HG03045 (cell line): ENCODE results near the gene EHBP1.

Source experiments
- ATAC-seq: cut with Tn5 transposase; IDR thresholded peaks from one replicate; pipeline ENCODE4 v1.9.1; 2021; ENCODE audit warnings: mild to moderate bottlenecking, moderate library complexity; ENCODE audit not compliant: unreplicated experiment

Gene EHBP1

GRCh38 chr2:62939735-62940491, 234.4 kb downstream of the EHBP1 start:
- ATAC-seq = no peak

DNA sequence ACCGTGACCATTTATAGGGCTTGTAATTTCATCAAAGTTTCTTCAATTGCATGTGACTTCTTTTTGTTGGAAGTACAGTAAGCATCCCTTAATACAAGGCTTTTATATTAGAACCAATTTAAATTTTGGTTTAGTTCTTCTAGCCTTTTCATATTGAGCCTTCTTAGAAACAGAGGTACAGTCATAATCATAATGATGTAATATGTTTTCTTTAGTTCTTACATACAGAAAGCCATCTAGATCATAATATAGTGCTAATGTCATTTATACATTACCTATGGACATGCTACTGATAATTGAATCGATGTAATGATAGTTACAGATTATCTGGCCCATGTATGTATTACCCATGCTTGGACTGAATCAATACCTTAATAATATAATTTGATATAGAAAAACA, 235.2 kb downstream of the EHBP1 start:
- no peak for ATAC-seq

DNA sequence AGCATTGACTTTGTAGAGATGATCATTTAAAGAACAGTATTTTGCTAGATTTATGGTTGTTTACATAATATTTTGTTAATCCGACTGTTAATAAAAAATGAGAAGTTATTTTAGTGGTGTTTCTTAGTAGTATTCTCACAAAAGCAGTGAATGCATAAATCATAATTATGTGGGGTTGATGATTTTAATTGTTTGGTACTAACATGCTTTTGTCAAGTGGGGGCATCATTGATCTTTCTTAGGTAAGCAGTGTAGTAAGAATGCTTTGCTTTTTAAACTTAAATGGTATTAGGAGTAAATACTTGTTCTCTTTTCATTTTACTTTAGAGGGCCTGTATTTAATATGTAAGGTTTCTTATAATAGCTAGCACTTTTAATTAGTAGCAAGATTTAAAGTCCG, 235.9 kb downstream of the EHBP1 start:
- ATAC-seq = no peak

- ATAC-seq = no peak
These were observed 238.8 kb downstream of the EHBP1 start for GRCh38 chr2:62944362-62944761.

DNA sequence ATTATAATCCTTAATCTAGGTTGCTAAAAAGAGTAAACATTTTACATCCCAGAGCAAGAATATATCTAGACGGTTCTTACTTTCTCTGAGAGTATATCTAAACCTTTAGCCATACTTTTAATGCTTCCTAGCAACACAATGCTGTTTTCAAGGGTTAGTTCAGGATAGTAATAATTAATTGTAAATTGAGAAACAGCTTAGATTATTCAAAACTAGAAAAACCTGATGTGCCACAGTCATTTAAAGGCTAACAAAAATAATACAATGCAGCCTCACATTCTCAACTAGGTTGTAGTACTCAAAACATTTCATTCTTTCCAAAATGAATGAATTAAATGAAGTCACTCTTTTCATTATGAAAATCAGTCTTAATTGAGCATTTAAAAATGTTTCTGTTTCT, 241.9 kb downstream of the EHBP1 start:
- no peak for ATAC-seq

DNA sequence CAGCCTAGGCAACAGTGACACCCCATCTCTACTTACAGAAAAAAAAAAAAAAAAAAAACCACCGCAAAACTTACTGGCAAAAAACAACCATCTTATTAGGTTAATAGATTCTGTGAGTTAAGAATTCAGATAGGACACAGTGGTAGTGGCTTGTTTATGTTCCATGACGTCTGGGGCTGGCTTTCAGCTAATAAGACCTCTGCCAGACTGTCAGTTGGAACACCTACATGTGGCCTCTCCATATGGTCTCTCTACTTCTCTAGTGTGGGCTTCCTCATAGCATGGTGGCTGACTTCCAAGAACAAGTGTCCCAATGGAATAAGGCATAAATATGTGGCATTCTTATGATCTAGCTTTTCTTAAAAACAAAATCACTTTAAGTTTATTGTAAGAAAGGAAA, 251.1 kb downstream of the EHBP1 start:
- no peak for ATAC-seq

- ATAC-seq = no peak
These were observed 252.7 kb downstream of the EHBP1 start for GRCh38 chr2:62958206-62958605.

GRCh38 chr2:62964050-62964449, 258.5 kb downstream of the EHBP1 start:
- no peak for ATAC-seq

DNA sequence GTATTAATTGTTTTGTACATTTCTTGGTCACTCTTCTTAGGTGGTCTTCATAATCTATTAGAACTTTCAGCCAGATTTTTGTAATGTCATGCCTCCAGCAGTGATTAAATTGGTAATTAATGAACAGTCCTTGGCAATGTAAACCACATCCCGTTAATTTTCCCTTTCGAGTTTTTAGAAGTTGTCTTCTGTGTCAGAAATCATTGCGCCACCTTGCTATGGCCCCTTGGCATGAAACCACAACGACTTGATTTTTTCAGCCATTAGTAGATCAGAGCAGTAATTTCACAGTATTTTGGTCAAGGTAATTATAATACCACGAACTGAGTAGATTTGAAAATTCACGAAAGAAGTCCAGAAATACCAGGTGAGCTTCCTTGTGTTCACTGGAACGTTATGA, 259.2 kb downstream of the EHBP1 start:
- ATAC-seq = no peak

GRCh38 chr2:62966991-62967390, 261.5 kb downstream of the EHBP1 start:
- ATAC-seq = no peak

DNA sequence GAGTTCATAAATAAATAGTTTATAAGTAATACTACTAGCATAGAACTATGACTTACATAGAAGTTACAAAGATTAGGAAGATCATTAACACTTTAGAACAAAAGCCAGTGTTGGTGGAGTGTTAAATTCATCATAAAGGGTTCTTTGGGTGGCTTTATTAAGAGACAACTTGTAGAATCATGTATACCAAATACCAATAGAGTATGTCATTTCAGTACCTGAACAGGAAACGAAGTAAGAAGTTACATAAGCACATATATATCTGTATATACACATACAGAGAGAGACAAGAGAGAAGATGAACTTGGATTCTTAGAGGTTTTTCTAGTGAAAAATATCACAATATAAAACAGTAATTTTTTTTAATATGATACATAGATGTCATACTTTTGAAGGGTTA, 262.7 kb downstream of the EHBP1 start:
- no peak for ATAC-seq

DNA sequence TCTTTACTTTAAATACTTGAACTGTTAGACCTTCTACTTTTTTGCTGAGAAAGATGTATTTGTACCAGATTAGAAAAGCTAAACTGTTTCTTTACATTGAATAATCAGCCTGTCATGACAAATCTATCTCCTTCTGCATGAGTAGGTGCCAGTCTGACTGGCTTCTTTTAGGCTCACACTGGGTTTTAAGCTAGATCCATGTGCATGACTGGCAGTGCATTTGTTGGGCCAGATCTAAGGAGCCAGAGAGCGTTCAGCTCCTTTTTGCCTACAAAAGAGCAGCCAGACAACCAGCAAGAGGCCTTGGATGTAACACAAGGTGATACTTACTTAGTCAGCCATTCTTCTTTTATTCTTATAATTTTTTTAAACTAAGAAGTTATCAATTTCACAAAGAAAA, 263.2 kb downstream of the EHBP1 start:
- no peak for ATAC-seq

GRCh38 chr2:62971936-62972335, 266.4 kb downstream of the EHBP1 start:
- no peak for ATAC-seq

GRCh38 chr2:62972601-62973000, 267.1 kb downstream of the EHBP1 start:
- ATAC-seq = no peak

DNA sequence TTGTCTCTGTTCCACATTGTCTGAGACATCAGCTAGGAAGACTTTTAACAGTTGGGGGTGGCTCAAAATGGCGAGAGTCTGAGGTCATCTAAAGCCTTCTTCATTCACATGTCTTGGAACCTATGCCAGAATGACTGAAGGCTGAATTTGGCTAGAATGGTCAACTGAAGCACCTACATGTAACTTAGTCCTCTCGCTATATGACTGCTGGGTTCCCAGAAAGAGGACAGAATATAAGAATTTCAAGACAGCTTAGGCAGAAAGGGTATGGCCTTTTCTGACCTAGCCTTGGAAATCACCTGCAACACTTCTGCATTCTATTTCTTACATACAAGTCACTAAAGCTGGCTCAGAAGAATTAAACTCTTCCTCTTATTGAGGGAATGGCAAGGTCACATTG, 269.5 kb downstream of the EHBP1 start:
- no peak for ATAC-seq

DNA sequence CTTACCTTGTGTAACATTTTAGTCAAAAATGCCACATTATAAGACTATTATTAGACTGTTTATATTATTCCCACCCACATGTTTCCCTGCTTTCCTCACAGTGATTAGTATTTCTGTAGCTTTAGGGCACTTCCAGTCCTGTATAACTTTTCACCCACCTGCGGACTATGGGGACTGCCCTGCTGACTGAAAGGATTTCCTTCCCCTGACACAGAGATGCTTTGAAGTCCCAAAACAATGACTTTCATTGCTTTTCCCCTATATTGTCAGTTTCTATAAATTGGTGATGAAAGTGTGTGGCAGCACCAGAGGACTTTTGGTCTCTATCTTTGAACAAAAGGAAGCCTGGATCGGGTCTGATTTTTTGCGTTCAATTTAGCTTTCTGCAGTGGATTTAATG, 286.1 kb downstream of the EHBP1 start:
- ATAC-seq = no peak

DNA sequence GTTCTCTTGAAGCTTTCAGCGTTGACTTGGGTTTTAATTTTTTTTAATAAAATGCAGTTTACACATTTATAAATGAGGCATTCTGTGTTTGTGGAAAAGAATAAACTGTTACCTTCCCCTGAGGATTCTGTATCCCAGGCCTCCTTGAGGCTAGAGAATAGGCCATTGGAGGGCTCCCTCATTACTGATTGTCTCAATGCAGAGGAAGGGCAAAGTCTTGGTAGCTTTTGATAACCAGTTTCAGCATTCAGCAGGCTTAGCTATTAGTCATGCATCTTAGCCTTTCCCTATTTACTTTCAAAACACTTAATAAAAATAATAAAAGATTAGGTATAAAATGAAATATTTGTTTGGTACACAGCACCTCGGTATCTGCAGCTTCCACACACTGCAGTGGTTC, 287.0 kb downstream of the EHBP1 start:
- ATAC-seq = no peak

DNA sequence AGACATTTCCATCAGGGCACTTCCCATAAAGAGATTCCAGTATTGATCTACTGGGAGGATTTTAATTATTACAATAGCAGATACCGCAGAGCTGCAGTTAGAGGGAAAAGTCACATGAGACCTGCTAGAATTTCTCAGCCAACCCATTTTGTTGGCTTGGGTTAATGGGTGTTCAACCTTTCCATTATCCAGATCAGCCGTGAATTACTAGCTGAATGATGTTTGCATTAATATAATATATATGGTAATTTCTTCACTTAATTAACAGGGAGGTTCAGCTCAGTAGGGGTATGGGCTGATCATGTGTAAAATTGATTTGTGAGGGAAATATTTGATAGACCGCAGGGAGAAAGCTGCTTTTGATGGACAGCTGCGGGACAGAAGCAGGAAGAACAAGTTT, 288.7 kb downstream of the EHBP1 start:
- no peak for ATAC-seq

- no peak for ATAC-seq
These were observed 291.1 kb downstream of the EHBP1 start for GRCh38 chr2:62996534-62997186.

GRCh38 chr2:62998949-62999348, 293.4 kb downstream of the EHBP1 start:
- no peak for ATAC-seq

- no peak for ATAC-seq
These were observed 294.4 kb downstream of the EHBP1 start for GRCh38 chr2:62999905-63000304.

DNA sequence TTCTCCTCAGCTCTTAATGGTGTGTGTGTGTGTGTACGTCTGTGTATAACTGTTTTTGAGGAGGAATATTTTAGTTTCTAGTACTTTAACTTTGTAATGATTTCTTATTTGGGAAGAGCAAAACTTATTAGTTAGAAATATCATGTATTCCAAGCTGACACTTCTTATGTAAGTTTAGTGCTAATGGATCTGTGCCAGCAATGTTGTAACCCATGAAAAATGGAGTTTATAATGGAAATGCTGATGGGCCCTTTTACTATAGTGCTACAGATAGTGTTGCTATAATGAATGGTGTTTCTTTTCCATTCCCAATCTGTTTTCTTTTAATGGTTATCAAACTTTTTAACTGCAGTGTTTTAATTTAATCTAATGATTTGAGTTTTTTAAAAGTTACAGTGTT, 295.3 kb downstream of the EHBP1 start:
- ATAC-seq = no peak

GRCh38 chr2:63001576-63001975, 296.1 kb downstream of the EHBP1 start:
- ATAC-seq = no peak
